Activated T-cell treated with anti-CD3 and anti-CD28 coated beads, Interleukin-2, amount 50 U/mL, for 4 hours (primary cell): ENCODE results near the gene LDB2. TPM values are rescaled to one million over a fixed set of nuclear protein-coding genes. Genes with fewer than 3 reads are reported as not detected.

Experiments
- ATAC-seq, 2 donors: fragments of 200-7000 bp; cut with Tn5 transposase; one replicate each; pipeline ENCODE4 v1.10.0; 2021
- DNase-seq: peaks from one replicate; pipeline ENCODE4 v3.0.0-alpha.2; 2020
- H3K27me3 Mint-ChIP-seq: one replicate; pipeline ENCODE4 v1.8.0; 2021; ENCODE audit warnings: low read depth, mixed read lengths
- H3K36me3 Mint-ChIP-seq: one replicate; pipeline ENCODE4 v1.8.0; 2022; ENCODE audit warnings: mixed read lengths; ENCODE audit not compliant: insufficient read depth
- H3K4me1 Mint-ChIP-seq: one replicate; pipeline ENCODE4 v1.8.0; 2021; ENCODE audit warnings: low read depth, mixed read lengths
- H3K4me3 Mint-ChIP-seq: one replicate; pipeline ENCODE4 v1.8.0; 2021; ENCODE audit warnings: mild to moderate bottlenecking, moderate library complexity, mixed read lengths
- H3K9me3 Mint-ChIP-seq: one replicate; pipeline ENCODE4 v1.8.0; 2021; ENCODE audit warnings: mixed read lengths
- total RNA-seq, 3 donors: library from RNA; stranded (reverse); gene quantifications; one replicate each; pipeline ENCODE4 v1.2.1, GENCODE V29; 2021

Gene LDB2
- total RNA-seq, 3 donors from 2014 or later, result 0.11 TPM; not detected in 2

DNA sequence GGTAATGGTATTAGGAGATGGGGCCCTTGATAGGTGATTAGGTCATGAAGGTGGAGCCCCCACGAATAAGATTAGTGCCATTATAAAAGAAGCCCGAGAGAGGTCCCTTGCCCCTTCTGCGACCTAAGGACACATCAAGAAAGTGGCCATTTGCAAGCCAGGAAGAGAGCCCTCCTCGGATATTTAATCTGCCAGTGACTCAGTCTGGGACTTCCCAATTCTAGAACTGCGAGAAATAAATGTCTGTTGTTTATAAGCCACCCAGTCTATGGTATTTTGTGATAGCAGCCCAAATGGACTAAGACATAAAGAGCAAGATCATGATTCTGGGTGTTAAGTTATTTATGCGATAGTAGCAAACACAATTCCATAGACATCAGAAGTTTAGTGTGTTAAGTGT lies 192.2 kb downstream of the LDB2 start:
- H3K27me3 Mint-ChIP-seq, result peaks cover 2% of the 10 kb centered on the region
- H3K4me1 Mint-ChIP-seq, result no peaks in the 10 kb centered on the region
- ATAC-seq (no peak), DNase-seq (no peak)
- H3K9me3 Mint-ChIP-seq, result no peaks in the 10 kb centered on the region
- H3K36me3 Mint-ChIP-seq, result no peaks in the 10 kb centered on the region
- no peak overlapping the region for H3K4me3 Mint-ChIP-seq

DNA sequence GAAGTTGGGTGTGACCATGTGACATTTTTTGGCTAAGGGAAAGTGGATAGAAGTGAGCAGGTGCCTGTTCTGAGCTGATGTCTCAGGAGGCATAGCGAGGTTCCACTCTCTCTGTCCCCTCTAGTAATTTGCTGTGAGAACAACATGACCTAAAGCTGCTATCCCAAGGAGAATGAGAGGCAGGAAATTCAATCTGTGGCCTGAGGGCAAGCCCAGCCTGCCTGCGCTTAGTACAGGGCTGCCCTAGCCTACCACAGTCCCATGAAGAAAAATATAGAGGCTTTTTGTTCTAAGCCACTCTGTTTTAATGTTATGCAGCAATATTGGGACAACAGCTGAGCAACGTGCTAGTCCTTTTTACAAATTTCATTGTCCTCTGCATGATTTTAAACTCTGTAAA lies 193.1 kb downstream of the LDB2 start:
- no peak for ATAC-seq
- Mint-ChIP-seq H3K4me1 (no peaks in the 10 kb centered on the region), H3K4me3 (no peak overlapping the region), H3K36me3 (no peaks in the 10 kb centered on the region), H3K9me3 (no peaks in the 10 kb centered on the region), H3K27me3 (peaks cover 2% of the 10 kb centered on the region)
- DNase-seq, result no peak

DNA sequence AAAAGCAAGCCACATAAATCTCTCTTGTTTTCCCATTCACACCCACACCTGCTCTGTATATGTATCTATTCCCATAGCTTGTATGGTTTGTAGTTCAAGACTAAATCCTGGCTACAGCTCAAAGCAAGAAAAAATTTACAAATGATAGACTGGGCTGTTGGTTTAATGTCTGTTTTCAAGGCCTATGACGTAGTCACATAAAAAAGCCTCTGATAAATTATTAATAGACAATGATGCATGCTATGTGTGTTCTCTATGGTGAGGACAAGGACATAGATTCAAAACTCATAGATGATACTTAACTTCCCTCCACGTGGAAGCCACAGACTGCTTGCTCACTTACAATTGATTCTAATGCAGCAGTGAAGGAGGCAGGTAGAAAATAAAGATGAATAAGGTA lies 194.0 kb downstream of the LDB2 start:
- ATAC-seq, result no peak
- Mint-ChIP-seq H3K4me3 (no peak overlapping the region), H3K4me1 (no peaks in the 10 kb centered on the region), H3K36me3 (no peaks in the 10 kb centered on the region), H3K27me3 (peaks cover 2% of the 10 kb centered on the region), H3K9me3 (peaks cover 2% of the 10 kb centered on the region)
- DNase-seq, result no peak

DNA sequence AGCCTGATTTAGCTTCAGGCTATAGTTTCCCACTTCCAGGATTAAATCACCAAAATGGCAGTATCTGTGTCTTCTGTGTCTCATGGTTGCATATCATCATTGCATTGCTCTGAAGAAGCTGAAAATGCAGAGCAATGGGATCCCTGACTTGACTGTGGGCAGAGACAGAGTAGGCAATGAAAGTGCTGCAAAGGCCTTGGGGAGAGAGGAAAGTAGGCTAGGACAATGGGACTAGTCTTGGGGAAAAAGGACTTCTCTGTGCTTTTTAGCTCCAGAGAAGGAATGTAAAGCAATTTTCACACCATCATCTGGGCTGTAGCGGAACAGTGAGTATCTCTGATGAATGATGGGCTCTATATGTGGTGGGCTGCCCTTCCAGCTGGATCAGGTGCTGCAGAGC lies 202.5 kb downstream of the LDB2 start:
- no peak for DNase-seq
- Mint-ChIP-seq H3K4me1 (no peaks in the 10 kb centered on the region), H3K9me3 (peaks cover 4% of the 10 kb centered on the region), H3K36me3 (no peaks in the 10 kb centered on the region), H3K4me3 (no peak overlapping the region), H3K27me3 (no peaks in the 10 kb centered on the region)
- ATAC-seq, result no peak

DNA sequence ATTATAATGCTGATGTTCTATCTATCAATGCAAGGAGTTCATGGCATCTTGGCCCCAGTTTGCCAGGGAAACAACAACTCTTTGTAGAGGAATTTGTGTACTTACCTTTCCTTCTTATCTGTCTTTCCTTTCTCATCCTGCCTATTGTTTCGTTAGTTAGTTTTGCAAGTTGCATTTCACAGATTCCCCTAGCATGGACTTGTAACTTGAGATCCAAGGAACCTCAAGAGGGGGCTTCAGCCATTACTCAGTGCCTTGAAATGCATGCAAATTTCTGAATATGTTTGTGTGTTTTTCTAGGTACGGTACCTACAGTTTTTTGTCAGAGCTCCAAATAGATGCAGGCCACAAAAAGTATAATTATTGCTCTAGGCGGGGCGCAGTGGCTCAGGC lies 203.6 kb downstream of the LDB2 start:
- DNase-seq (no peak), ATAC-seq (no peak)
- Mint-ChIP-seq H3K36me3 (no peaks in the 10 kb centered on the region), H3K9me3 (peaks cover 4% of the 10 kb centered on the region), H3K4me1 (no peaks in the 10 kb centered on the region), H3K27me3 (no peaks in the 10 kb centered on the region), H3K4me3 (no peak overlapping the region)

DNA sequence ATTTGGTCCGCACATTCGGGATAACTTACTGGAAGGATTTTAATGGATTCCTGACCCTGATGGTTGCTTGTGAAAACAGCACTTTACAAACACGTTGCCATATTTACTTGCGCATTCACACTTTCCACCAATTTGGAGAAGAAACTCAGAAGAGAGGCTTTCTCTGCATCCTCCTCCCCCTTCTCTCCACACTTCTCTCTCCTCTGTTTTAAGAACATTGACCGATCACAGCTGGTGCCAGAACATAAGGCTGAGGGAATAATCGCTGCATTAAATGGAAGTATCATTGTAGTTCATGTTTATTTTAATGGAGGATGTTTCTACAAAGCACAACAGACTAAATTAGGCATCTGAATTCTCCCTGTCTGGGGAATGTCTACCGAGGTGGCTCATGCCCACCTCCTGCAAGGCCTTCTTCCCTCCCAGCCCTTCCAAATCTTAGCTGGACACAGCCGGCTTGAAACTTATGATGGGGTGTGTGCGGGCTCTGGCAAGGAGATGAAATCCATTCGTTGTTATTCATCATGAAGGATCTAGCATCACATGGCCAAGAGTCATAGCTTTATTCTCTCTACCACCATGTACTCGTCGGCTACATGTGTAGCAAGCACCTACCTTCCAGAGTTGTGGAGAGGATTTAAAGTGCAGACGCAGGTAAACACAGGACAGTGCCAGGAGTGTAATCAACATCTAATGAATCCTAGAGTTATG lies 204.1 kb downstream of the LDB2 start:
- DNase-seq (no peak), ATAC-seq (no peak)
- Mint-ChIP-seq H3K4me1 (no peaks in the 10 kb centered on the region), H3K4me3 (no peak overlapping the region), H3K9me3 (peaks cover under 1% of the 10 kb centered on the region), H3K27me3 (no peaks in the 10 kb centered on the region), H3K36me3 (no peaks in the 10 kb centered on the region)

DNA sequence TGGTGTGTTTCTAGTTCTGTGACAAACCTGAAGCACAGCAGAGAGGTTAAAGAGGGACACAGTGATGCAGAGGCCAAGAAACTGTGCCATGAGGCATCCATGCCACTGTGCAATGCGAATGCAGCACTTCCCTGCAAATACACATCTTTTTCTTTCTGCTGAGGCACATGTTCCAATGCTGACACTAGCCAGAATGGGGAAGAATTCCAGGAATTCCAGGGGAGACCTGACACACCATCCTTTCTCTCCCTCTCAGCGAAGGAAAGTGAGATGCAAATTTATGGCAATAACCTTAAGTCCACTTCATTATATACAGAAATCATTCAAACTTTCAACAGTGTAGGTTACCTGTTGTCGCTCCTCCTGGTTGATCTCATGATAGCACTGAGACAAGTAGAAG lies 204.8 kb downstream of the LDB2 start:
- Mint-ChIP-seq H3K4me3 (no peak overlapping the region), H3K27me3 (no peaks in the 10 kb centered on the region), H3K4me1 (no peaks in the 10 kb centered on the region), H3K9me3 (no peaks in the 10 kb centered on the region), H3K36me3 (no peaks in the 10 kb centered on the region)
- ATAC-seq (no peak), DNase-seq (no peak)

DNA sequence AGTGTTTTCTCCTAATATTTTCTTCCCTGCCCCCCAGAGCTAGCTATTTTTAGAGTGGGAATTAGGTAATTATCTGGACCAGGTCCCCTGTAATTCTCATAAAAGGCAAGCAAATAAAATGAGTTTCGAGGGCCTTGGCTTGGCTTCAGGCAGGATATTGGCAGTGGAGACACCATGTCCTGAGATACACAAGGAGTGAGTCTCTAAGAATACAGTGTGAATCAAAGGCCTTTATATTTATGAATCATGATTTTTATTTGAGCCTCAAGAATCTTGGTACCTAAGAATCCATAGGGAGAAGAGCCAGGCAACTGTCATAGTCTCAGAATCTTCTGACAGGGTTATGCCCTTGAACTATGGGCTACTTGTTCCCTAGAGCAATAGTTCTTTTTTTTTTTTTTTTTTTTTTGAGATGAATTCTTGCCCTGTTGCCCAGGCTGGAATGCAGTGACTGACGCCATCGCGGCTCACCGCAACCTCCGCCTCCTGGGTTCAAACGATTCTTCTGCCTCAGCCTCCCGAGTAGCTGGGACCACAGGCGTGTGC lies 205.4 kb downstream of the LDB2 start:
- Mint-ChIP-seq H3K4me1 (no peaks in the 10 kb centered on the region), H3K4me3 (no peak overlapping the region), H3K27me3 (no peaks in the 10 kb centered on the region), H3K9me3 (no peaks in the 10 kb centered on the region), H3K36me3 (no peaks in the 10 kb centered on the region)
- DNase-seq (no peak), ATAC-seq (no peak)

DNA sequence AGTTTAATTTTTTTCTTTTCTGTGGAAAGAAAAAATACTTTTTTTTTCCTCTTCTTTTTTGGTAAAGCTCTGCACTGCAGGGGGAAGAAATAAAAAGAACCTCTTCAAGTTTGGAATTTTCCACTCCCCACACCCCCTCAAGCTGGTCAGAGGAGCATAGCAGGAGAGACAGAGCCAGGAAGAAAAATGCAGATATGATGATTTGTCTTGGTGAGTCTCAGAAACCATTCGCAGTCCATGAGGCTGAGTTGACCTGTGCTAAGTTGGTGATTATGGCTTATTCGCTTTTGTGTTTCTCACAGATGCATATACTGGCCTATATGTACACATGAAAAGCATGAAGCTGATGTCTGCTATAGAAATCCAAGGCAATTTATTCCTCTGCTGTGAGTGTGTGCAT lies 205.9 kb downstream of the LDB2 start:
- ATAC-seq (no peak), DNase-seq (no peak)
- Mint-ChIP-seq H3K4me3 (no peak overlapping the region), H3K36me3 (no peaks in the 10 kb centered on the region), H3K9me3 (no peaks in the 10 kb centered on the region), H3K4me1 (no peaks in the 10 kb centered on the region), H3K27me3 (no peaks in the 10 kb centered on the region)

DNA sequence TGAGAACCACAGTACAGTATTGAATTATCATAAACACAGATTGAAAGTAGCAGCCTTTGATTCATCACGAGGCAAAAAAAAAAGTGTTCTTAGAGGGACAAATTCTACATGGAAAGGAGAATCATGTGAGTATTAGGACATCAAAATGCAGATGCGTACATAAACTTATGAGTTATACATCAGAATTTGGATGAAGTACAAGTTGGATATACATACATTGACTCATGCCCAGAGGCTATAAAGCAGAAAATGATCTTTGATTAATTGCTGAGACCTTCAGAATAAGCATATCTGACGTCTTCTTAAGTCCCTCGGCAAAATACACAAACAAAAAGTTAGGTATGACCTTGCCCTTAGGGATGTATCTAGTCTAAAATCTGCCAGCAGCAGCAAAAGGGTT lies 206.4 kb downstream of the LDB2 start:
- no peak overlapping the region for H3K4me3 Mint-ChIP-seq
- no peaks in the 10 kb centered on the region for H3K36me3 Mint-ChIP-seq
- no peaks in the 10 kb centered on the region for H3K27me3 Mint-ChIP-seq
- no peak for ATAC-seq
- no peaks in the 10 kb centered on the region for H3K4me1 Mint-ChIP-seq
- no peaks in the 10 kb centered on the region for H3K9me3 Mint-ChIP-seq
- DNase-seq, result no peak

DNA sequence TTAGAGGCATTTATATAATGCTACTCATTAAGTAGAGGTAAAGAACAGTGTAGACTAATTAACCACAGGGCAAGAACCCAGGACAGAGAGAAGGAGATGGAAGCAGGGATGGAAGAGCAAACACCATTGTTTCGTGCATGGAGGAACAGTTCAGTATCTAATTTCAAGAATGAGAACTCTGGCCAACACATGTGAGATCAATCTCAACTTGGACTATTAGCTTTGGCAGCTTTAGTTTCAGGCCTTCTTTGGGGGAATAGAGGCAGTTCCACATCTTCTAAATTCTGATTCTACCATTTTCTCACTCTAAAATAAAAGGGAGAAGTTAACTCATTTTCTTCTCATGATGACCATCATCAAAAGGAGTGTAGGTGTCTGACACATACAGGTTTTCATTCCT lies 207.0 kb downstream of the LDB2 start:
- Mint-ChIP-seq H3K36me3 (no peaks in the 10 kb centered on the region), H3K4me3 (no peak overlapping the region), H3K9me3 (no peaks in the 10 kb centered on the region), H3K4me1 (no peaks in the 10 kb centered on the region), H3K27me3 (no peaks in the 10 kb centered on the region)
- ATAC-seq (no peak), DNase-seq (no peak)

DNA sequence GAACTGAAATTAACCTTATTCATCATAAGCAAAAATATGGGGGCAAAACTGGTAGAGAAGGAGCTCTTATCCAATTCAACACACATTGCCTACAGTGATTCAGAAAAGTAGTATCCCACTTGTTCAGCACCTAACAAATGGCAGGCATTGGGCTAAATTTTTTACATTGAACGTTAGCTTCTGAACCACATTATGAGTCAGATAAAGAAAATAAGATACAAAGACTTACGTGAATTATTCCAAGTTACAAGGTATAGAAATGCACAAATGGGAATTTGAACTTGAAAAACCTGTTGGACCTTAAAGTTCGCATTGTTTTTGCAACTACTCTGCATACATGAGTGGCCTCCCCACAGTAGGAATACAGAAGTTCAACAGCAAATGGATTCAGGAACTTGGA lies 210.6 kb downstream of the LDB2 start:
- ATAC-seq, result no peak
- Mint-ChIP-seq H3K4me1 (no peaks in the 10 kb centered on the region), H3K27me3 (no peaks in the 10 kb centered on the region), H3K36me3 (no peaks in the 10 kb centered on the region), H3K4me3 (no peak overlapping the region), H3K9me3 (no peaks in the 10 kb centered on the region)
- no peak for DNase-seq

DNA sequence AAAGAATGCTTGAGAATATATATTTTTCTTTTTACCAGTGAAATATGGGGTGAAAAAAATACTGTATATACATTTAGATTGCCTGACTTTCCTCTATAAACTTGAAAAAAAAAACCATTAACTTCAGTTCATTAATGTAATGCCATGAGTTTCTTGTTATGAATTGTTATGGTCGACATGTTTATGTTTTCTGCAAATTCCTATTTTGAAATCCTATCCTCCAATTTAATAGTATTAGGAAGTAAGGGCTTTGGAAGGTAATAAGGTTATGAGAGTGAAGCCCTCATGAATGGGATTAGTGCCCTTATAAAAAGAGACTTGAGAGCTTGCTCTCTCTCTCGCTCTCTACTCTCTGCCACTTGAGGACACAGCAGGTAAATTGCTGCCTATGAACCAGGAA lies 211.4 kb downstream of the LDB2 start:
- Mint-ChIP-seq H3K4me3 (no peak overlapping the region), H3K36me3 (no peaks in the 10 kb centered on the region), H3K4me1 (no peaks in the 10 kb centered on the region), H3K9me3 (no peaks in the 10 kb centered on the region), H3K27me3 (no peaks in the 10 kb centered on the region)
- DNase-seq, result no peak
- no peak for ATAC-seq

DNA sequence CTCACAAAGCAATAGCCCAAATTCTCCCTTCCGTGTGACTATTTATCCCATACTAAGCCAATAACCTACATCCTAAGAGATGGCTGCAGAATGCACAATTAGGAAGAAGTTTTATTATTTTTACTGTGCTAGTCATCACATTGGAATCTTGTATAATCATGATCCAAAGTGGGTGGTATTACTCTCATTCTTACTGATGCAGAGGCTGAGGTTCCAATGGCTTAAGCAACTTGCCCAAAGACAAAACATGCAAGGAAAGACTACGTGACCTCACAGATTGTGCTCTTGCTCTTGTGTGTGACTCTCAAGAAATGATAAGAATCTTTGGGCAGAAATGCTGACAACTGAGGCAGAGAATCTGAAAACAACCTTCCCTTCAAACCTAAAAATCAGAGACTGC lies 212.2 kb downstream of the LDB2 start:
- H3K9me3 Mint-ChIP-seq, result no peaks in the 10 kb centered on the region
- DNase-seq (no peak), ATAC-seq (no peak)
- no peaks in the 10 kb centered on the region for H3K27me3 Mint-ChIP-seq
- no peak overlapping the region for H3K4me3 Mint-ChIP-seq
- H3K36me3 Mint-ChIP-seq, result no peaks in the 10 kb centered on the region
- no peaks in the 10 kb centered on the region for H3K4me1 Mint-ChIP-seq

DNA sequence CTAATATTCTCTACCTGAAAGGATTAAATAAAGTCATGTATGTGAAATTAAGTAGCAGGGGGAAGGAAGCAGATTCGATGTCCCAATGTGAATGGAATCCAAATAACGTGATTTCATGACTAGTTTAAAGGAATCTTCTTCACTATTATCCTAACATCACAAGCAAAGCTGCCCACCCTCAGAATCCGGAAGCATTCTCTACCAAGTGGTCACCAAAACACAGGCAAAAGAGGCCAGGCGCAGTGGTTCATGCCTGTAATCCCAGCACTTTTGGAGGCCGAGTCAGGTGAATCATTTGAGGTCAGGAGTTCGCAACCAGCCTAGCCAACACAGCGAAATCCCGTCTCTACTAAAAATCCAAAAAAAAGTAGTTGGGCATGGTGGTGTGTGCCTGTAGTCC lies 212.9 kb downstream of the LDB2 start:
- H3K27me3 Mint-ChIP-seq, result no peaks in the 10 kb centered on the region
- no peaks in the 10 kb centered on the region for H3K9me3 Mint-ChIP-seq
- DNase-seq, result no peak
- ATAC-seq, result no peak
- no peaks in the 10 kb centered on the region for H3K36me3 Mint-ChIP-seq
- H3K4me3 Mint-ChIP-seq, result no peak overlapping the region
- H3K4me1 Mint-ChIP-seq, result no peaks in the 10 kb centered on the region

DNA sequence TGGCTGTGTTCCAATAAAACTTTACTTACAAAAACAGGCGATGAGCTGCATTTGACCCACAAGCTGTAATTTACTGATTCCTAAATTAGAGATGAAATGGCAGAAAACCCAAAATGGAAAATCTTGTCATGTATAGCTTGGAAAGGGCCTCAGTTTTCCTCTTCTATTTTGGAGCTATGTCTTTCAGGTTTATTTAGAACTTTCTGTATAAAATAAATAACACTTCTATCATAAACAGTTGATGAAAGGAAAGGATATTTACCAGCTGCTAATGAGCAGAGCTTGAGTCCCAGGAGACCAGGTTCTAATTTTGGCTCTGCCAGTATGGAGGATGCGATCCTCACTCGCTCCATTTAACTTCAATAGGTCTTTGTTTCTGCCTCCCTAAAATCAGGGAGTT lies 213.5 kb downstream of the LDB2 start:
- Mint-ChIP-seq H3K4me3 (no peak overlapping the region), H3K27me3 (no peaks in the 10 kb centered on the region), H3K9me3 (no peaks in the 10 kb centered on the region), H3K4me1 (no peaks in the 10 kb centered on the region), H3K36me3 (no peaks in the 10 kb centered on the region)
- no peak for ATAC-seq
- no peak for DNase-seq
